ENCODE results near the gene CSRP3. TPM values are rescaled to one million over a fixed set of nuclear protein-coding genes. Genes with fewer than 3 reads are reported as not detected.

Gene CSRP3
- total and polyA plus RNA-seq, 8 donors = 0.15 to 1.7 (median 0.31) TPM; not detected in 5

DNA sequence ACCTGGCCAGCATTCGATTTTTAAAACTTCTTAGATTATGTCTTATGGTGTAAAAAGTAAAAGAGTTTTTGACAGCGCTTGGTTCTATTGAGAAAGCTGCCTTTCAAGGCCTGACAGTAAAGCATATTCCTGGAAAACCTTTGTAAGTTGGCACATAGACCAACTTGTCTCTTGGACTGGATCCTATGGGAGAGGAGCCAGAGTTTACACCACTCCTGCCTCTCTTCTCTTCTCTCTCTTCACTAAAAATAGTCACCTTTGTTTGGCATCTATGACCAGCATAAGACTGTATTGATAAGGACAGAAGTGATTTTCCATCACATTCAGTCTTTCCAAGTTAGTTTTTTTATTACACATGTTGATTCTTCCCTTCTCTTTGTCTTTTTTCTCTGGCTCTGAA lies 33.7 kb downstream of the CSRP3 start:
- intact Hi-C loops (cut with DNase I; ENCODE audit: low total_unique reads) = no loop called here
- TF ChIP-seq POLR2AphosphoS5 (IDR thresholded peaks at IDR 0.05) (no peak), CTCF (IDR thresholded peaks at IDR 0.05) (no peak), EP300 (IDR thresholded peaks at IDR 0.05) (no peak), POLR2A (IDR thresholded peaks at IDR 0.05) (no peak)

GRCh38 chr11:19164881-19165280 lies 36.9 kb downstream of the CSRP3 start:
- TF ChIP-seq EP300 (IDR thresholded peaks at IDR 0.05) (no peak), POLR2A (IDR thresholded peaks at IDR 0.05) (no peak), CTCF (IDR thresholded peaks at IDR 0.05) (no peak), POLR2AphosphoS5 (IDR thresholded peaks at IDR 0.05) (no peak)
- Histone ChIP-seq H3K27me3 (no peaks in the 10 kb centered on the region), H3K27ac (no peak overlapping the region), H3K4me1 (no peaks in the 10 kb centered on the region), H3K36me3 (peaks cover 7 to 74% (median 66%) of the 10 kb centered on the region in 4 donors), H3K9me3 (no peaks in the 10 kb centered on the region), H3K4me3 (no peak overlapping the region)
- intact Hi-C loops (cut with DNase I; ENCODE audit: low total_unique reads) = no loop called here
- no peak for DNase-seq
- WGBS, 5 donors = 77 to 86% (median 84%) methylated on average over 2 of the region's 2 CpGs

More for the DNA sequence above, 33.7 kb downstream of the CSRP3 start:
- H3K9me3 ChIP-seq = no peaks in the 10 kb centered on the region
- no peaks in the 10 kb centered on the region for H3K27me3 ChIP-seq
- no peak overlapping the region for H3K27ac ChIP-seq
- H3K36me3 ChIP-seq = peaks cover 13 to 94% (median 85%) of the 10 kb centered on the region in 4 donors
- no peak for DNase-seq
- H3K4me1 ChIP-seq = no peaks in the 10 kb centered on the region
- H3K4me3 ChIP-seq = no peak overlapping the region
- WGBS, 5 donors = 82 to 93% (median 89%) methylated on average over 2 of the region's 2 CpGs

DNA sequence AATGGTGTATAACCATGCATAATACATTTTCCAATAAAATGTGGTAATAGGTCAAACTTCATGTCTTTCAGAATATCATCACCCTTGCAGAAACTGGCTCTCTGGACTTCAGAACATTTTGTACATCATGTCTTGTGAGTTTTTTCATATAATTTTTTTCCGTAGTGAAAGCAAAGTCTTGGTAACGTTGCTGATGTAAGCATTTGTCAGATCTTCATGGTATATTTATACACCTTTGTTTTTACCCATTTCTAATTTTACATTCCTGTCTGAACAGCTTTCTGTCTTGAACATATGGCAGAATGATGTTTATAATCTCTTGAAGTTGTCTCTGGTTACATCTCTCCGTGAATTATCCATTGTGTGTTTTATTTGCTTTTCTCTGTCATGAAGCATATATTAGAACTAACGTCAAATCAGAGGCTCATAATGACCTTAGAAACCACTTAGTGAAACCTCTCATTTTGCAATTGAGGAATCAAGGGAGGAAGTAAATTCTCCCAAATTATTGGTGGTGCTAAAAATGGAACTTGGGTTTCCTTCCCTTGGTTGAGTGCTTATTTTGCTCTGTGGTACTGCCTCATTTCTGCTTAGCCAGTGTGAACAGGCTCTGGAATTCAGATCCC lies 37.4 kb downstream of the CSRP3 start:
- Histone ChIP-seq H3K27me3 (no peaks in the 10 kb centered on the region), H3K4me3 (no peak overlapping the region), H3K27ac (no peak overlapping the region), H3K9me3 (no peaks in the 10 kb centered on the region), H3K4me1 (no peaks in the 10 kb centered on the region), H3K36me3 (peaks cover 7 to 74% (median 66%) of the 10 kb centered on the region in 4 donors)
- WGBS, 5 donors = 84 to 91% (median 89%) methylated on average over 4 of the region's 4 CpGs
- DNase-seq = no peak
- intact Hi-C loops (cut with DNase I; ENCODE audit: low total_unique reads) = no loop called here
- TF ChIP-seq POLR2AphosphoS5 (IDR thresholded peaks at IDR 0.05) (no peak), CTCF (IDR thresholded peaks at IDR 0.05) (no peak), POLR2A (IDR thresholded peaks at IDR 0.05) (no peak), EP300 (IDR thresholded peaks at IDR 0.05) (no peak)

DNA sequence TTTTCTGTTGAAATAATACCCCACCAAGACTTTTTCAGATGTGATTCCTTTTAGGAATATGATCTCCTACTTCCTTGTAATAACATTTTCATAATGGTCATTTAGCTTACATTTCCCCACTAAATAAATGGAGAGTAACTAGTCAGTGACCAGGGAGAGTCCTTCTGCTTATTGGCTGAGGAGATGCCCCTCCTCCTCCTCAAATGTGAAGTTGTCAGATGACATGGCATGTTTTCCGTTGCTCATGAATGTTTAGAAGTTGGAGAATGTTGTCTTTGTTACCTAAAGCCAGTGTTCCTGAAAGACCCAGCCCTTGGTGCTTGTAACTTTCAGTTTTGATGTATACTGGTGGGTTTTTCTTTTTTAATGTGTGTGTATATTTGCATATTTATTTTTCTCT lies 38.2 kb downstream of the CSRP3 start:
- no peak for TF ChIP-seq POLR2AphosphoS5 (IDR thresholded peaks at IDR 0.05)
- no peak overlapping the region for H3K4me3 ChIP-seq
- WGBS, 5 donors = 71 to 85% (median 77%) methylated on average over 1 of the region's 1 CpG
- H3K9me3 ChIP-seq = no peaks in the 10 kb centered on the region
- no peak overlapping the region for H3K27ac ChIP-seq
- H3K4me1 ChIP-seq = no peaks in the 10 kb centered on the region
- intact Hi-C loops (cut with DNase I; ENCODE audit: low total_unique reads) = no loop called here
- H3K27me3 ChIP-seq = no peaks in the 10 kb centered on the region
- peaks cover 7 to 75% (median 65%) of the 10 kb centered on the region in 4 donors for H3K36me3 ChIP-seq
- DNase-seq = no peak

- H3K36me3 ChIP-seq = peaks cover 6 to 75% (median 63%) of the 10 kb centered on the region in 4 donors
- WGBS, 5 donors = 84 to 100% (median 88%) methylated on average over 1 of the region's 1 CpG
- DNase-seq = no peak
- intact Hi-C loops (cut with DNase I; ENCODE audit: low total_unique reads) = no loop called here
- TF ChIP-seq POLR2AphosphoS5 (IDR thresholded peaks at IDR 0.05) = no peak
- no peak for TF ChIP-seq CTCF (IDR thresholded peaks at IDR 0.05)
- no peak for TF ChIP-seq POLR2A (IDR thresholded peaks at IDR 0.05)
- TF ChIP-seq EP300 (IDR thresholded peaks at IDR 0.05) = no peak
- H3K27ac ChIP-seq = no peak overlapping the region
- no peaks in the 10 kb centered on the region for H3K27me3 ChIP-seq
- H3K4me3 ChIP-seq = no peak overlapping the region
- no peaks in the 10 kb centered on the region for H3K4me1 ChIP-seq
- no peaks in the 10 kb centered on the region for H3K9me3 ChIP-seq
Observed at GRCh38 chr11:19162951-19163505, 38.8 kb downstream of the CSRP3 start.

Data from stomach (tissue), 9 donors.